Measurements from ENCODE around the gene VMAC. TPM values are rescaled to one million over a fixed set of nuclear protein-coding genes. Genes with fewer than 3 reads are reported as not detected.
A peak's percentile ranks its signal among the peaks of the same experiment; 100 is the strongest.

VMAC gene
- total and polyA plus RNA-seq, 2 of the 13 experiments (the other 11 are each of a cell fraction or from before 2014, with no cell fraction given), result 2.4 TPM

DNA sequence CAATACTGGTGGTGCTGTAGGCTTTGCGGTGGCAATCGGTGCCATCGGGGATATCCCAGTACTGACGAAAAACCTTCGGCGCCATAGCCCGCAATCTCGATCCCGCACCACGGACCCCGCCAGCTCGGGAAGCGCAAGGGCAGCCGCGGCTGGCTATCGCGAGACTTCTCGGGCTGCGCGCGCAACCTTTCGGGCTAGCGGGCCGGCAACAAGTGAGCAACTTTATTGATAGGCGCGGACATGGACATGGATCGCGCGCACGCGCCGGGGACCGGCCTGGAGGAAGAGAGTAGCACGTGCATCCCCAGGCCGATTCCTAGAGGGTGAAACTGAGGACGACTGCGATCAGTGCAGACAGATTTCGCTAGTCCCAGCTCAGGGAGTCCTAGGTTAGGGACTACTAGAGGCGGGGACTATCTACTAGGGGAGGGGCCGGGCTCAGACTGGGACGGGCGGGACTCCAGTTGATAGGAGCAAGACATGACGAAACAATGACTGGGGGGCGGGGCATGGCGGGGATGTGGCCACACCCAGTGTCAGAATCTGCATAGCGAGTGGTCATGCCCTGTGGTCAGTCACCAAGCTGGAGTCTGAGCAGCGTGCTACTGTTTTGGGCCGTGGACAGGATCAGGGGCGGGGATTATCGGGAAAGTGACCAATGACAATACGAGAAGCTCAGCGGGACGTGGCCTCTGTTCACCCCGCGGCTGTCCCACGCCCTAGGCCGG is 884 bp upstream of the VMAC start, which contains the start of gene NDUFA11 (continued):
- TF ChIP-seq, protein P1, sequence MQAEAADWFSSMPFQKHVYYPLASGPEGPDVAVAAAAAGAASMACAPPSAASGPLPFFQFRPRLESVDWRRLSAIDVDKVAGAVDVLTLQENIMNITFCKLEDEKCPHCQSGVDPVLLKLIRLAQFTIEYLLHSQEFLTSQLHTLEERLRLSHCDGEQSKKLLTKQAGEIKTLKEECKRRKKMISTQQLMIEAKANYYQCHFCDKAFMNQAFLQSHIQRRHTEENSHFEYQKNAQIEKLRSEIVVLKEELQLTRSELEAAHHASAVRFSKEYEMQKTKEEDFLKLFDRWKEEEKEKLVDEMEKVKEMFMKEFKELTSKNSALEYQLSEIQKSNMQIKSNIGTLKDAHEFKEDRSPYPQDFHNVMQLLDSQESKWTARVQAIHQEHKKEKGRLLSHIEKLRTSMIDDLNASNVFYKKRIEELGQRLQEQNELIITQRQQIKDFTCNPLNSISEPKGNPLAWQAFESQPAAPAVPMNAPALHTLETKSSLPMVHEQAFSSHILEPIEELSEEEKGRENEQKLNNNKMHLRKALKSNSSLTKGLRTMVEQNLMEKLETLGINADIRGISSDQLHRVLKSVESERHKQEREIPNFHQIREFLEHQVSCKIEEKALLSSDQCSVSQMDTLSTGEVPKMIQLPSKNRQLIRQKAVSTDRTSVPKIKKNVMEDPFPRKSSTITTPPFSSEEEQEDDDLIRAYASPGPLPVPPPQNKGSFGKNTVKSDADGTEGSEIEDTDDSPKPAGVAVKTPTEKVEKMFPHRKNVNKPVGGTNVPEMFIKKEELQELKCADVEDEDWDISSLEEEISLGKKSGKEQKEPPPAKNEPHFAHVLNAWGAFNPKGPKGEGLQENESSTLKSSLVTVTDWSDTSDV (CRISPR knock-in tag; IDR thresholded peaks at IDR 0.05), result no peak
- no peak for TF ChIP-seq ZNF850 (CRISPR knock-in tag; conservative IDR thresholded peaks at IDR 0.05)
- TF ChIP-seq, protein P2, sequence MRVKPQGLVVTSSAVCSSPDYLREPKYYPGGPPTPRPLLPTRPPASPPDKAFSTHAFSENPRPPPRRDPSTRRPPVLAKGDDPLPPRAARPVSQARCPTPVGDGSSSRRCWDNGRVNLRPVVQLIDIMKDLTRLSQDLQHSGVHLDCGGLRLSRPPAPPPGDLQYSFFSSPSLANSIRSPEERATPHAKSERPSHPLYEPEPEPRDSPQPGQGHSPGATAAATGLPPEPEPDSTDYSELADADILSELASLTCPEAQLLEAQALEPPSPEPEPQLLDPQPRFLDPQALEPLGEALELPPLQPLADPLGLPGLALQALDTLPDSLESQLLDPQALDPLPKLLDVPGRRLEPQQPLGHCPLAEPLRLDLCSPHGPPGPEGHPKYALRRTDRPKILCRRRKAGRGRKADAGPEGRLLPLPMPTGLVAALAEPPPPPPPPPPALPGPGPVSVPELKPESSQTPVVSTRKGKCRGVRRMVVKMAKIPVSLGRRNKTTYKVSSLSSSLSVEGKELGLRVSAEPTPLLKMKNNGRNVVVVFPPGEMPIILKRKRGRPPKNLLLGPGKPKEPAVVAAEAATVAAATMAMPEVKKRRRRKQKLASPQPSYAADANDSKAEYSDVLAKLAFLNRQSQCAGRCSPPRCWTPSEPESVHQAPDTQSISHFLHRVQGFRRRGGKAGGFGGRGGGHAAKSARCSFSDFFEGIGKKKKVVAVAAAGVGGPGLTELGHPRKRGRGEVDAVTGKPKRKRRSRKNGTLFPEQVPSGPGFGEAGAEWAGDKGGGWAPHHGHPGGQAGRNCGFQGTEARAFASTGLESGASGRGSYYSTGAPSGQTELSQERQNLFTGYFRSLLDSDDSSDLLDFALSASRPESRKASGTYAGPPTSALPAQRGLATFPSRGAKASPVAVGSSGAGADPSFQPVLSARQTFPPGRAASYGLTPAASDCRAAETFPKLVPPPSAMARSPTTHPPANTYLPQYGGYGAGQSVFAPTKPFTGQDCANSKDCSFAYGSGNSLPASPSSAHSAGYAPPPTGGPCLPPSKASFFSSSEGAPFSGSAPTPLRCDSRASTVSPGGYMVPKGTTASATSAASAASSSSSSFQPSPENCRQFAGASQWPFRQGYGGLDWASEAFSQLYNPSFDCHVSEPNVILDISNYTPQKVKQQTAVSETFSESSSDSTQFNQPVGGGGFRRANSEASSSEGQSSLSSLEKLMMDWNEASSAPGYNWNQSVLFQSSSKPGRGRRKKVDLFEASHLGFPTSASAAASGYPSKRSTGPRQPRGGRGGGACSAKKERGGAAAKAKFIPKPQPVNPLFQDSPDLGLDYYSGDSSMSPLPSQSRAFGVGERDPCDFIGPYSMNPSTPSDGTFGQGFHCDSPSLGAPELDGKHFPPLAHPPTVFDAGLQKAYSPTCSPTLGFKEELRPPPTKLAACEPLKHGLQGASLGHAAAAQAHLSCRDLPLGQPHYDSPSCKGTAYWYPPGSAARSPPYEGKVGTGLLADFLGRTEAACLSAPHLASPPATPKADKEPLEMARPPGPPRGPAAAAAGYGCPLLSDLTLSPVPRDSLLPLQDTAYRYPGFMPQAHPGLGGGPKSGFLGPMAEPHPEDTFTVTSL (CRISPR knock-in tag; IDR thresholded peaks at IDR 0.05; ENCODE audit: borderline replicate concordance), result peak; percentile 74; the same call in 1 of the 2 replicates
- peak; percentile 71; the same call in 1 of the 2 replicates for TF ChIP-seq BORCS8-MEF2B (CRISPR knock-in tag; IDR thresholded peaks at IDR 0.05)
- no peak for TF ChIP-seq NFIB (CRISPR knock-in tag; IDR thresholded peaks at IDR 0.05; ENCODE audit: borderline replicate concordance)
- peak; percentile 62 for TF ChIP-seq HNRNPLL (IDR thresholded peaks at IDR 0.05; ENCODE audit: low read depth, low read length, poor library complexity, severe bottlenecking)
- 0 out of 2 replicates have a peak, but pooled peaks have one; percentile 64 for TF ChIP-seq SP140L (CRISPR knock-in tag; IDR thresholded peaks at IDR 0.05; ENCODE audit: borderline replicate concordance)
- TF ChIP-seq MXD4 (CRISPR knock-in tag; IDR thresholded peaks at IDR 0.05), result peak; percentile 78
- TF ChIP-seq NR2C2 (CRISPR knock-in tag; IDR thresholded peaks at IDR 0.05; ENCODE audit: borderline replicate concordance), result peak; percentile 78
- TF ChIP-seq, protein P3, sequence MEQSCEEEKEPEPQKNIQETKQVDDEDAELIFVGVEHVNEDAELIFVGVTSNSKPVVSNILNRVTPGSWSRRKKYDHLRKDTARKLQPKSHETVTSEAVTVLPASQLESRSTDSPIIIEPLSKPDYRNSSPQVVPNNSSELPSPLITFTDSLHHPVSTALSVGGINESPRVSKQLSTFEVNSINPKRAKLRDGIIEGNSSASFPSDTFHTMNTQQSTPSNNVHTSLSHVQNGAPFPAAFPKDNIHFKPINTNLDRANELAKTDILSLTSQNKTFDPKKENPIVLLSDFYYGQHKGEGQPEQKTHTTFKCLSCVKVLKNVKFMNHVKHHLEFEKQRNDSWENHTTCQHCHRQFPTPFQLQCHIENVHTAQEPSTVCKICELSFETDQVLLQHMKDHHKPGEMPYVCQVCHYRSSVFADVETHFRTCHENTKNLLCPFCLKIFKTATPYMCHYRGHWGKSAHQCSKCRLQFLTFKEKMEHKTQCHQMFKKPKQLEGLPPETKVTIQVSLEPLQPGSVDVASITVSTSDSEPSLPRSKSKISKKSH (CRISPR knock-in tag; IDR thresholded peaks at IDR 0.05; ENCODE audit: borderline replicate concordance), result peak; percentile 88
- TF ChIP-seq, protein P4, sequence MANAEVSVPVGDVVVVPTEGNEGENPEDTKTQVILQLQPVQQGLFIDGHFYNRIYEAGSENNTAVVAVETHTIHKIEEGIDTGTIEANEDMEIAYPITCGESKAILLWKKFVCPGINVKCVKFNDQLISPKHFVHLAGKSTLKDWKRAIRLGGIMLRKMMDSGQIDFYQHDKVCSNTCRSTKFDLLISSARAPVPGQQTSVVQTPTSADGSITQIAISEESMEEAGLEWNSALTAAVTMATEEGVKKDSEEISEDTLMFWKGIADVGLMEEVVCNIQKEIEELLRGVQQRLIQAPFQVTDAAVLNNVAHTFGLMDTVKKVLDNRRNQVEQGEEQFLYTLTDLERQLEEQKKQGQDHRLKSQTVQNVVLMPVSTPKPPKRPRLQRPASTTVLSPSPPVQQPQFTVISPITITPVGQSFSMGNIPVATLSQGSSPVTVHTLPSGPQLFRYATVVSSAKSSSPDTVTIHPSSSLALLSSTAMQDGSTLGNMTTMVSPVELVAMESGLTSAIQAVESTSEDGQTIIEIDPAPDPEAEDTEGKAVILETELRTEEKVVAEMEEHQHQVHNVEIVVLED (CRISPR knock-in tag; IDR thresholded peaks at IDR 0.05; ENCODE audit: borderline replicate concordance), result peak; percentile 86
- peak; percentile 73 for TF ChIP-seq JUN (CRISPR knock-in tag; IDR thresholded peaks at IDR 0.05)
- no peak for TF ChIP-seq ZSCAN29 (CRISPR knock-in tag; conservative IDR thresholded peaks at IDR 0.05)
